ENCODE measurements around the gene FN1. TPM values are rescaled to one million over a fixed set of nuclear protein-coding genes. Genes with fewer than 3 reads are reported as not detected.

FN1 gene
- total and polyA plus RNA-seq, 2 donors (not counting 1 experiment from before 2014, with no cell fraction given) = 0.05 TPM; not detected in 1

GRCh38 chr2:215450188-215451011 lies 14.5 kb upstream of the FN1 start:
- POLR2A ChIA-PET = no interaction called here

More at GRCh38 chr2:215450188-215451011, 14.5 kb upstream of the FN1 start:
- Histone ChIP-seq H3K9me3 (ENCODE audit: control extremely low read depth in 1 of 3, control insufficient read depth in 2 of 3, insufficient read depth in 1 of 3, low read length in 2 of 3) (no peaks in the 10 kb centered on the region), H3K36me3 (replicated peaks in 1 of 2; ENCODE audit: control extremely low read depth in 1 of 2, control insufficient read depth in 1 of 2, extremely low read depth in 1 of 2, insufficient read depth in 2 of 2, low read length in 1 of 2) (no peaks in the 10 kb centered on the region), H3K4me3 (ENCODE audit: control extremely low read depth in 1 of 5, extremely low read depth in 1 of 5, insufficient read depth in 1 of 5, low read depth in 2 of 5, low read length in 4 of 5) (no peak overlapping the region), H3K79me2 (ENCODE audit: control insufficient read depth, insufficient read depth, low read length) (no peaks in the 10 kb centered on the region), H3K4me1 (ENCODE audit: control insufficient read depth in 2 of 2, insufficient read depth in 2 of 2, low read length in 2 of 2) (no peaks in the 10 kb centered on the region), H3K4me2 (replicated peaks; ENCODE audit: low read depth, low read length, poor library complexity, severe bottlenecking) (no peak overlapping the region), H3K9ac (ENCODE audit: low read length) (no peak overlapping the region), H3K27me3 (replicated peaks in 1 of 4; ENCODE audit: control extremely low read depth in 1 of 4, control insufficient read depth in 3 of 4, insufficient read depth in 4 of 4, low read length in 3 of 4) (peaks cover 0 to 8% (median 6%) of the 10 kb centered on the region in 4 experiments), H2AFZ (ENCODE audit: insufficient read depth, low read depth, low read length, poor library complexity, severe bottlenecking) (no peak overlapping the region), H4K20me1 (ENCODE audit: control insufficient read depth, insufficient read depth, low read length, poor library complexity, severe bottlenecking) (no peaks in the 10 kb centered on the region), H3K27ac (ENCODE audit: low read length in 2 of 2) (no peak overlapping the region)
- Mint-ChIP-seq H3K27ac (no peak overlapping the region), H3K4me3 (no peak overlapping the region), H3K27me3 (peaks cover 39% of the 10 kb centered on the region), H3K9me3 (ENCODE audit: insufficient read depth) (no peaks in the 10 kb centered on the region), H3K4me1 (no peaks in the 10 kb centered on the region)
- intact Hi-C loops (cut with micrococcal nuclease) = no loop called here
- DNase-seq (no peak), ATAC-seq (ENCODE audit: low read depth) (no peak)
- 93% methylated on average over 2 of the region's 4 CpGs for WGBS (ENCODE audit: insufficient coverage)
- CTCF ChIA-PET = interaction anchor here (0.9 kb wide), 1 partner anchor 378 kb away, joined by 4 read pairs; no protein-coding TSS in a partner anchor
- no peak for TF ChIP-seq CTCF (IDR thresholded peaks at IDR 0.05)
- TF ChIP-seq EZH2 (IDR thresholded peaks at IDR 0.05; ENCODE audit: borderline replicate concordance, insufficient read depth, low read depth, low read length, poor library complexity, severe bottlenecking) = no peak
